ENCODE data around the gene CYP27B1. TPM values are rescaled to one million over a fixed set of nuclear protein-coding genes. Genes with fewer than 3 reads are reported as not detected.

CYP27B1 gene
- total RNA-seq, 1 donor from 2014 or later = 2.0 TPM

DNA sequence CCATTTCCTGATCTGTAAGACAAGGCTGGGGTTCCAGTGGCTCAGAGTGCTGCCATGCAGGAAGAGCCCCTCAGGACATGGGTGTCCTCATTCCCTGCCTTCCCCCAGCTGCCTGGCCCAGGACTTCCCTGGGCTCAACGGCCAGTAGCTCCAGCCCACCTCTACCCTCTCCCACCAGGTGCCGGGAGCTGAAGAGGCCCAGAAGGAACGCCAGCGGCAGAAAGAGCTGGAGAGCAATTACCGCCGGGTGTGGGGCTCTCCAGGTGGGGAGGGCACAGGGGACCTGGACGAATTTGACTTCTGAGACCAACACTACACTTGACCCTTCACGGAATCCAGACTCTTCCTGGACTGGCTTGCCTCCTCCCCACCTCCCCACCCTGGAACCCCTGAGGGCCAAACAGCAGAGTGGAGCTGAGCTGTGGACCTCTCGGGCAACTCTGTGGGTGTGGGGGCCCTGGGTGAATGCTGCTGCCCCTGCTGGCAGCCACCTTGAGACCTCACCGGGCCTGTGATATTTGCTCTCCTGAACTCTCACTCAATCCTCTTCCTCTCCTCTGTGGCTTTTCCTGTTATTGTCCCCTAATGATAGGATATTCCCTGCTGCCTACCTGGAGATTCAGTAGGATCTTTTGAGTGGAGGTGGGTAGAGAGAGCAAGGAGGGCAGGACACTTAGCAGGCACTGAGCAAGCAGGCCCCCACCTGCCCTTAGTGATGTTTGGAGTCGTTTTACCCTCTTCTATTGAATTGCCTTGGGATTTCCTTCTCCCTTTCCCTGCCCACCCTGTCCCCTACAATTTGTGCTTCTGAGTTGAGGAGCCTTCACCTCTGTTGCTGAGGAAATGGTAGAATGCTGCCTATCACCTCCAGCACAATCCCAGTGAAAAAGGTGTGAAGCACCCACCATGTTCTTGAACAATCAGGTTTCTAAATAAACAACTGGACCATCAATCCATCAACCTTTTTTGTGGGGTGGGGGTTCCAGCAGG lies 46.0 kb downstream of the CYP27B1 start:
- no peak for TF ChIP-seq CTCF (IDR thresholded peaks at IDR 0.05)
- DNase-seq (no peak), ATAC-seq (no peak)
- peaks cover 54% of the 10 kb centered on the region for H3K36me3 ChIP-seq
- H3K4me3 ChIP-seq = no peak overlapping the region
- H3K9me3 ChIP-seq = no peaks in the 10 kb centered on the region
- no peaks in the 10 kb centered on the region for H3K27me3 ChIP-seq
- no peak overlapping the region for H3K27ac ChIP-seq
- H3K4me1 ChIP-seq = no peaks in the 10 kb centered on the region
- intact Hi-C loops (cut with DNase I) = no loop called here

DNA sequence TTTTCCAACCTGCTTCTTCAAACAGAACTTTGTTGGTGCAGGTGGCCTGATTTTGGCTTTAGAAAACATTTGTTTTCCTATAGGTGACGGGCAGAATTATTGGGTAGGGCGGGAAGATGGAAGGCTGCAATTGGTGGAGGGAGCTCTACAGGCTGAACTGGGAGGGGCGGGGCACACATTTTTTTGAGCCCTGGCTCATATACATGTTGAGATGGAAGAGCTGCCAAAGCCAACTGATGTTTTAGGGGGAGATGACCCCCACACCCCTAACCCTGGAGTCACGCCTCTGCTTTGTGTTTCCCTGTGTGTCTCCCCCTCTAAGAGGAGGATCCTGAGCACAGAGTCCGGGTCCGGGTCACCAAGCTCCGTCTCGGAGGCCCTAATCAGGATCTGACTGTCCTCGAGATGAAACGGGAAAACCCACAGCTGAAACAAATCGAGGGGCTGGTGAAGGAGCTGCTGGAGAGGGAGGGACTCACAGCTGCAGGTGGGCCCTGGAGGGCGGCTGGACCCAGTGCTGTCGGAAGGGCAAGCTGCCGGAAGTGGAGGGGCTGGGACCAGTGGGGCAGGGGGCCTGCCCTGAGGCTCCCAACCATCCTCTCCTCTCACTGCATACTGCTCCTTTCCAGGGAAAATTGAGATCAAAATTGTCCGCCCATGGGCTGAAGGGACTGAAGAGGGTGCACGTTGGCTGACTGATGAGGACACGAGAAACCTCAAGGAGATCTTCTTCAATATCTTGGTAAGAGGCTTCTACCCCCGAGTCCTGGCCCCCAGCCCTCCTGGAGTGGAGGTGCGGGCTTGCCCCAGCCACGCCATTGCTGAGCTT lies 46.9 kb downstream of the CYP27B1 start:
- H3K27me3 ChIP-seq = no peaks in the 10 kb centered on the region
- ATAC-seq (no peak), DNase-seq (no peak)
- intact Hi-C loops (cut with DNase I) = no loop called here
- no peak overlapping the region for H3K27ac ChIP-seq
- no peak overlapping the region for H3K4me3 ChIP-seq
- no peaks in the 10 kb centered on the region for H3K9me3 ChIP-seq
- H3K4me1 ChIP-seq = no peaks in the 10 kb centered on the region
- no peak for TF ChIP-seq CTCF (IDR thresholded peaks at IDR 0.05)
- peaks cover 63% of the 10 kb centered on the region for H3K36me3 ChIP-seq

GRCh38 chr12:57718641-57719528 lies 48.0 kb downstream of the CYP27B1 start:
- intact Hi-C loops (cut with DNase I) = no loop called here
- peaks cover 74% of the 10 kb centered on the region for H3K36me3 ChIP-seq
- no peaks in the 10 kb centered on the region for H3K4me1 ChIP-seq
- TF ChIP-seq CTCF (IDR thresholded peaks at IDR 0.05) = no peak
- ATAC-seq = no peak
- no peak overlapping the region for H3K4me3 ChIP-seq
- no peak for DNase-seq
- no peaks in the 10 kb centered on the region for H3K27me3 ChIP-seq
- H3K27ac ChIP-seq = no peak overlapping the region
- no peaks in the 10 kb centered on the region for H3K9me3 ChIP-seq

GRCh38 chr12:57717846-57718640 lies 48.8 kb downstream of the CYP27B1 start:
- Histone ChIP-seq H3K27ac (no peak overlapping the region), H3K9me3 (no peaks in the 10 kb centered on the region), H3K4me3 (no peak overlapping the region), H3K27me3 (no peaks in the 10 kb centered on the region), H3K4me1 (no peaks in the 10 kb centered on the region), H3K36me3 (peaks cover 76% of the 10 kb centered on the region)
- DNase-seq = no peak
- no peak for TF ChIP-seq CTCF (IDR thresholded peaks at IDR 0.05)
- no peak for ATAC-seq
- intact Hi-C loops (cut with DNase I) = no loop called here

All from upper lobe of right lung (tissue), 1 donor.